GM04504 (cell line): Measurements from ENCODE around the gene ISOC2.

Experiments
- DNase-seq: peaks from one replicate; pipeline ENCODE4 v3.0.0-alpha.2; 2012; ENCODE audit warnings: low read depth

ISOC2 gene

GRCh38 chr19:55477905-55478304 is 16.5 kb upstream of the ISOC2 start:
- no peak for DNase-seq

DNA sequence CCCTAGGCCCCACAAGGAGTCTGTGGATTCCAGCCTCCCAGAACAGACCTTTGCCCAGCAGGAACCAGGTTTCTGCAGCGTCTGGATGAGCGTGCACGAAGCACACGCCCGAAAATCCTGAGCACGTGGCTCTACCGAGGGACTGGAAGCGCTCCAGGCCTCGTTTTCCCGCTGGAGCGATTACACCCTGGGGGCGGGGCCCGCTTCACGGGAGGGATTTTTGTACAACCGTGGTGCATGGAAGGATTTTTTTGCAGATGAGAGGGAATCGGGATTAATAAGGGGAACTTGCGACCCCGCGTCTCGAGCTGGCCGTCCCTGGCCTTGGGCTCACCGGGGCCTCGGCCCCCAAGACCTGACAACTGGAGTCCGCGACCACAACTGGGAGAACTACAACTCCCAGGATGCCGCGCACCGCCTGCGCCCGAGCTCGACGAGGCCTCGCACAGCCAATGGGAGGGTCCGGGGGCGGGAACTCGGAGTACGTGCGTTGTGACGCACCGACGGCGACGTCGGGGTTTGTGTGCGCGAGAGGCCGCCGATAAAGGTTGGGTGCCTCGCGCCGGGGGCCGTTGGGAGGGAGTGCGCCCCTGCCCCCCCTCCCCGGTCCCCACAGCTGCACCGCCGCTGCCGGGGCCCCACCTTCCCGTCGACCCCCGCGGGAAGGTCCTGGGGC is 14.8 kb upstream of the ISOC2 start, which contains the start of gene ZNF628:
Gene ZNF628 (plus strand): TSS at position 518 of the 676 bp plus-strand sequence. CDS start 3,294 bp downstream, outside the sequence.
- peak; percentile 95 for DNase-seq

- no peak for DNase-seq
Observed at GRCh38 chr19:55474269-55475265, 13.1 kb upstream of the ISOC2 start.

DNA sequence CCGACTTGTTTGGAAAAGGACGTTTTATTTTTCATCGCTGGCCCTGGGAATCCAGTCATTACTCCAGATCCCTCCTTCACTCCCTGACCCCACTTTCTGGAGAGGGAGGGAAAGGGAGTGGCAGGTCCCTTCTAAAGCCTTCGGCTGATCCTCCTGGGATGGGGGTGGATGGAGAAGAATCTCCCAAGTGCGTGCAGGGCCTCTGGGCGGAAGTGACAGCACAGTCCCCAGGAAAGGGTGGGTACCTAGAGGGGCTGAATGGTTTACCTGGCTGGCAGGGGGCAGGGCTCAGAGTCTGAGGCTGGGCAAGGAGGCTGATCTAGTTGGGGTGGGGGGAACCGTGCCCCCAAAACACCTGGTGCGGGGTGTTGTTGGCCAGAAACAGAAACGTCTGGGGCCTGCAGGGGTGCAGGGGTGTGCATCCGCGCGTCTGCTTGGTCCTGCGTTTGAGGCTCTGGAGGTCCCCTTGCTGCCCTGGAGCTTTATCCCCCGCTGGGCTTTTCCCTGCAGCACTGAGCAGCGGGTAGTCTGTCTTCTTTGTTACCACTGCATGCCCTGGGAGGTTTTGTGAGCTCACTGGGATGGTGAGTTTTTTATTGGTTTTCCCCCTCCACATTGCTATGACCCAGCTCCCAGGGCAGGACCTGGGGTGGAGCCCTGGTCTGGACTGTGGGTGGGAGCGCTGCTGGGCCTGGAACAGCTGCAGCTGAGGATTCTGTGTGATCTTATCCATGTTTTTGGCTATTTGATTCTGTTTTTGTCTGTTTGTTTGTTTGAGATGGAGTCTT is 12.0 kb upstream of the ISOC2 start:
- no peak for DNase-seq

DNA sequence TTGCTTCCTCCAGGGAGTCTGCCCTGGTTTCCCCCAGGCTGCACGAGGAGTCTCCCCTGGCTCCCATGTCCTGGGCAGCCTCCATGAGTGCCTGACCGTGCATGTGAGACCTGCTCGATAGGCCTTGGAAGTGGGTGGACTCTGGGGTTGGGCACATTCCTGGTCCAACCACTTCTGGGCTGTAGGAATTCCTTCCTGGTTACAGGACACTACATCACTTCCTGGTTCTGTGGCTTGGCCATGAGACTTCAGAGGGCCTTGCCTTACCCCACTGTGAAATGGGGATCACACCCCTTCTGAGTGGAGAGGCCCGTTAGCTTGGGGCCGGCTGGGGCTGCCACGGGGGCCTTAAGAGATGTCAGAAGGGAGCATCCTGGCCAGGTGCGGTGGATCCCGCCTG is 11.0 kb upstream of the ISOC2 start:
- no peak for DNase-seq

DNA sequence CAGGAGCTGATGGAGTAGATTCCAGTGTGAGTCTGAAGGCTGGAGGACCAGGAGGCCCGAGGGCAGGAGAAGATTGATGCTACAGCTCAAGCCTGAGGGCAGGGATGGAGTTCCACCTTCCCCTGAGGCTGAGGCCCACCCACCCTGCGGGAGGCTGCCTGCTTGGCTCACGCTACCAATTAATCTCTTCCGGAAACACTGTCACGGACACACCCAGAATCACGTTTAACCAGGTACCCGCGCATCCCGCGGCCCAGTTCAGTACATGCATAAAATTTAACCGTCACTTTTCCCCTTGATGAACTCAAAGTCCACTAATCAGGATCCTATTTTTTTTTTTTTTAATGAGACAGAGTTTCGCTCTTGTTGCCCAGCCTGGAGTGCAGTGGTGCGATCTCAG is 9.8 kb upstream of the ISOC2 start:
- no peak for DNase-seq

- no peak for DNase-seq
Observed at GRCh38 chr19:55468054-55468393, 6.6 kb upstream of the ISOC2 start.

DNA sequence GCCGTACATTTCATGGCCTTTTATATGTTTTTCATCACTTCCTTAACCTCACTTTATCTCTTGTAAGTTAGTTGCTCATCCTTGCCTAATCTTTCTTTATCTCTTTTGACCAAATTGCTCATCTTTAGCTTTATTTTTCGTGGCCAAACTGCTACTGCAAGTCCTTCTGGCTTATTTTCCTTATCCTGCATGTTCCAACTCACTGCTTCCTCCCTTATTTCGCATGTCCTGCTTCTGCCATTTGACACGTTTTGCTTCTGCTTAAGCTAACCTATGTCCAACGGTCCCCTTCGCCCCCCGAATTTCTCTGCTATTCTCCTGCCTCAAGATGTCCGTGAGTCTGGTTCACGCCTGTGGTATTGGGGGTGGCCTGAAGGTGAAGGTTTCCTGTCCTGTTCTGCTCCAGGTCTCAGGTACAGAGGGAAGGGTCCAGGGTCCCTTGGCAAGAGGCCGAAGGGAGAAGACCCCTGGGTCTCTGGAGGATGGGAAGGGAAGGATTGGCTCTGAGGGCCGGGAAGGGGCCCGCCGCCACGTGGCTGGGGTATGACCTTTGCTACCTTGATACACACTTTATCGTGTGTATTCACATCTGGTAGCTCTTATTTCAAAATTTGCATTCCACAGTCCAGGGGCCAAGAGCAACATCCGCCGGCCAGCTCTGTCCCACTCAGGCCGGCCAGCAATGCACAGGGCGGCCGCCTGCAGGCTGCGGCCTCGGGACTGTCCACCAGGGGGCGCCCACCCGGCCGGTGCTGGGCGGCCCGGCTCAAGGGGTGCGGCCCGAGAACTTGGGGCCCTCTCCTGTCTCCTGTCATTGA is 6.0 kb upstream of the ISOC2 start:
- peak; percentile 69 for DNase-seq

- no peak for DNase-seq
Observed at GRCh38 chr19:55466241-55466614, 4.8 kb upstream of the ISOC2 start.

GRCh38 chr19:55465460-55466240 is 4.2 kb upstream of the ISOC2 start:
- no peak for DNase-seq

DNA sequence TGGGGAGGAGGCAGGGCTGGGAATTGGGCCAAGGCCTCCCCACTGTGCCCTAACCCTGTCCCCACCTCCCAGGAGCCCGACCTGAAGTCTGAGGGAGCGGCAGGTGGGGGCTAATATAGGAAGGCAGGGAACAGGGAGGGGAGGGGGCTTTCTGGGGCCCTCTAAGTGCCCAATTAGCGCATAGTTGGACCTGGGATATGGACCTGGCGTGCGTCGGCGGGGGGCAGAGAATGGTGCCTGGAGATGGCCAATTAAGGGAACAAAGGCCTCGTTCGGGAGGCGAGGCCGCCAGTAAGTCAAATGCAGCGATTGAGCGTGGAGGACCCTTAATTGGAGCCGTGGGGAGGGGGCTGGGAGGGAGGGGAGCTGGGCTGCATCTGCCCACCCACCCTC is 3.2 kb upstream of the ISOC2 start, which contains the start of gene C19orf85:
Gene C19orf85 (minus strand): TSS at position 90 of the 393 bp plus-strand sequence. CDS start 197 bp downstream, outside the sequence.
- DNase-seq: no peak

GRCh38 chr19:55464039-55464661 is 2.7 kb upstream of the ISOC2 start:
- DNase-seq: no peak

DNA sequence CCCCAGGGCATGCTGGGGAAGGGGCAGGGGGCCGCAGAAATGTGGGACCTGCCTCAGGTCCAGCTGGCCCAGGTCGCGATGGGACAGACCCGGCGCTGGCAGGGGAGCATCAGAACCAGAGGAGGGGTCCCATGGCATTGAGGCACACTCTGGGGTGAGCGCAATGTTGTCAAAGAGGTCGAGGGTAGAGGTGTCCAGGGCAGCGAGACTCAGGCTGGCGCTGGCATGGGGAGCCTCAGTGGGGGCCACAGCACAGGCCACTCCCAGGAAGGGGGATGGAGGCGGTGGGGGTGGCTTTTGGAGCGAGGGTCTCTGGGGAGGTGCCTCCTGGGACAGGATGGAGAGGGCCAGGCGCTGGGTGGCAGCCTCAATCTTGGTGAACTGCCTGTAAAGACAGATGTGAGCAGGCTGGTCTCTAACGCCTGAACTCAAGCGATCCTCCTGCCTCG is 2.2 kb upstream of the ISOC2 start:
- DNase-seq: no peak

DNA sequence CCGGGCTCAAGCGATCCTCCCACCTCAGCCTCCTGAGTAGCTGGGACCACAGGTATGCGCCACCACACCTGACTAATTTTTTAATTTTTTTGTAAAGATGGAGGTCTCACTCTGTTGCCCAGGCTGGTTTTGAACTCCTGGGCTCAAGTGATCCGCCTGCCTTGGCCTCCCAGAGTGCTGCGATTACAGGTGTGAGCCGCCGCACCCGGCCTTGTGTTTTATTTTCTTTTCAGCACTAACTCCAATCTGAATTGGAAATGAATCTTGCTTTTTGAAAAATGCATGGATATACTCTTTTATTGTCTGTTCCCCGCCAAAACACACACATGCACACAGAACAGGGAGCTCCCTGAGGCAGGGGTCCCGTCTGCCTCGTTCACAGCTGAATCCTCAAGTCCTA is 1.3 kb upstream of the ISOC2 start:
- DNase-seq: no peak

DNA sequence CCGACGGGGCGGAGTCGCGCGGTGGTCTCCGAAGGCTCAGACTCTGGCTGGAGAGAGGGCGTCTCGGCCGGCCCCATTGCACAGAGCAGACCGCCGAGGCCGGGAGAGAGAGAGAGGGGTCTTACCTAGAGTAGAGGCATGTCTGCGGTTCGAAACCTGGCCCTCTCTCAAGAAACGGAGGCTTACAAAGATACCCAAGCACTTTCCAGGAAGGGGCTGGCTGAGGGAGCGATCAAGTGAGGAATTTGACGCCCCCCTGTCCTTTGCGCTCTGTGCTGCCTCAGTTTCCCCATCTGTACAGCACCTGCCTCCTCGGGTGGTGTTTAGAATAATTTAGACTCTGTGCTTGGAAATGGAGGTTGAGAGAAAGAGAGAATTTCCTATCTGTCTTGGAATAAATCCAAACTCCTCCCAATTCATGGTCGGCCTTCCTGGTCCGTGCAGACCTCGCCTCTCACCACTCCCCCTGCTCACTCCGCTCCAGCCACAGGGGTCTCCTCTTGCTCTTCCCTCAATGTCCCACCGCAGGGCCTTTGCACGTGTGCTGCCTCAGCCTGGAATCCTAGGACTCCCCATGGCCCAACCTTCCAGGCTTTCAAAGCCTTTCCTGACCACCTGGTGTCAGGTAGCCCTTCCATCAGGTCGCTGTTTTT is 658 bp upstream of the ISOC2 start:
- DNase-seq: no peak

DNA sequence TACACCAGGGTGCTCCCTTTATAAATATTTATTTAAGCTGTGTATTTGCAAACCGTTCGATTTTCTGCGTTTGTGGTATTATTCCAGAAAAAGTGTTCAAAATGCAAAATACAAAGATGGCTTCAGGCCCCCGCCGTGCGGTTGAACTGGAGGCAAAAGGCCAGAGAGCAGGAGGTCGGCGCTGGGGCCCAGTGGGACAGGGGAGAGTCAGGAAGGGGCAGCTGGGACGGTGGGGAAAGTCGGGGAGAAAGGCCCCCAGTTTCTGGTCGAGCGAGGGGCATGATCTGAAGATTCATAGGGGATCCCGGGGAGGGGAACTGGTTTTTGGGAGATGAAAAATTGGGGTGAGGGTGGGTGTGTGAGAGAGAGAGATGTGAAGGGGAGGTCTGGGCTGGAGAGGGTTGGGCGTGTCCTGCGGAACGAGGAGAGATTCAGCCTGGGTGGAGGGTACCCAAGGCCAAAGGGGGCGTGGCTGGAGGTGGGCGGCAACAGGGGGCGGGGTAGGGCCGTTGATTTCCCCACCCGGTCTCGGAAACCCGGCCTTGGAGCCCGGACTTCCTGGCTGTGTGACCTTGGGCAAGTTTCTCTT is 678 bp downstream of the ISOC2 start:
- DNase-seq: peak; percentile 71

DNA sequence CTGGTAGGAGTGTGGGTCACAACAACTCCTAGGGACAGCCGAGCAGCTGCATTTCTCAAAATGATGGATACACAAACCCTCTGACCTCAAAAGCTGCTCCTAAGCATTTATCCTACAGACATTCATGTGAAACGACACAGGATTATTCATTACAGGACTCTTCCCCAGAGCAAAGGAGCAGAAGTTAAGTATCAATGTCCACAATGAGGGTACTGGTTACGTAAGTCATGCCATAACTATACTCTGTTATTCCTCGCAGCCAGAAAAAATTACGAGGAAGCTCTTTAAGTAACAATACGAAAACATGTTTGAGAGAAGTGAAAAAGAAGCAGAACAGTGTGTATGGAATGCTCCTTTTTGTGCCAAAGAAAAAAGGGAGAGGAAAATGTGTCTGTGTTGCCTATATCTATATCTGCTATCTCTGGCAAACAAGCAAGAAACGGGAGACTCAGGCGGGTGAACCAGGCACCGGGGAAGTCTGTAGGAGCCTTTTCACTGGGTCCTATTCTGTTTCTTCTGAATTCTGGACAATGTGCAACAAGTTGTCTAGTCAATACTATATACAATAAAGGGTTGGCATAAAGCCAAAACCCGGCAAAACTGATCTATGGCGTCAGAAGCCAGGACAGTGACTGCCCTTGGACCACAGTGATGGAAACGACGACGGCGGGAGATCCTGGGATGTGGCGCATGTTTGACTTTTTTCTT is 1.3 kb downstream of the ISOC2 start:
- DNase-seq: no peak

DNA sequence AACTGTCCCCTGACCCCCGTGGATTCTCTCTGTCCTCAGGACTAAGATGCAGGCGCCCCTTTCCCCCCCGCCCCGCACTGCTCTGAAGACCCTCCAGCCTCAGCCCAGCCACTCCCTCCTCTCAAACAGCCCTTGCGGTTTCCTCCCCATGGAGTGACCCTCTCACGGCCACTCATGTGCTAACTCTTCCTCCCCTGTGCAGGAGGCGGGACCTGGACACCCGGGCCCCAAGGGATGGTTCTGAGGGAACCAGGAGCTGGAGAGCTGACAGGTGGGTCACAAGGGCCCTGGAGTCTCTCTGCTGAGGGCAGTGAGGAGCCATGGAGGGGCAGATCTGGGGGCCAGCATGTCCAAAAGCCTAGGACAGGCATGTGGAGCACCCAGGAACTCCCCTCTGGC is 1.9 kb downstream of the ISOC2 start:
- no peak for DNase-seq
